GM23338 (cell line): Measurements from ENCODE around the gene RNF44. TPM values are rescaled to one million over a fixed set of nuclear protein-coding genes. Genes with fewer than 3 reads are reported as not detected.

Source experiments
- ATAC-seq: fragments of 200-7000 bp; cut with Tn5 transposase; 3 replicates; pipeline ENCODE4 v1.9.1; 2020
- DNase-seq: peaks from one replicate; pipeline ENCODE4 v3.0.0-alpha.2; 2015; ENCODE audit warnings: low spot score
- H2AFZ ChIP-seq: fragments of 200-600 bp; sonication (generic); 2 replicates; pipeline ENCODE4 v1.8.0; 2016; ENCODE audit warnings: antibody characterized with exemption, mild to moderate bottlenecking, moderate library complexity
- H3F3A ChIP-seq: fragments of 200-600 bp; sonication (generic); replicated peaks from 2 replicates; pipeline ENCODE4 v1.8.0; 2017; ENCODE audit warnings: antibody characterized with exemption, mixed run types, low read depth
- H3K27ac ChIP-seq: fragments of 200-600 bp; sonication (generic); 2 replicates; pipeline ENCODE4 v1.6.1; 2016; ENCODE audit warnings: low read depth
- H3K27me3 ChIP-seq: fragments of 200-600 bp; sonication (generic); 2 replicates; pipeline ENCODE4 v1.8.0; 2016; ENCODE audit warnings: mild to moderate bottlenecking, mixed run types, moderate library complexity; ENCODE audit not compliant: insufficient read depth
- H3K36me3 ChIP-seq: fragments of 200-600 bp; sonication (generic); 2 replicates; pipeline ENCODE4 v1.8.0; 2016; ENCODE audit warnings: mild to moderate bottlenecking; ENCODE audit not compliant: insufficient read depth
- H3K4me1 ChIP-seq: fragments of 200-600 bp; sonication (generic); 2 replicates; pipeline ENCODE4 v1.8.0; 2016; ENCODE audit warnings: mild to moderate bottlenecking, moderate library complexity; ENCODE audit not compliant: insufficient read depth
- H3K4me2 ChIP-seq: fragments of 200-600 bp; sonication (generic); 2 replicates; pipeline ENCODE4 v1.7.1; 2017; ENCODE audit warnings: mixed run types
- H3K4me3 ChIP-seq: fragments of 200-600 bp; sonication (generic); 2 replicates; pipeline ENCODE4 v1.6.1; 2016; ENCODE audit warnings: mixed run types
- H3K79me2 ChIP-seq: fragments of 200-600 bp; sonication (generic); replicated peaks from 2 replicates; pipeline ENCODE4 v1.8.0; 2017; ENCODE audit warnings: mild to moderate bottlenecking; ENCODE audit not compliant: insufficient read depth
- H3K9me2 ChIP-seq: fragments of 200-600 bp; sonication (generic); 2 replicates; pipeline ENCODE4 v1.8.0; 2017; ENCODE audit not compliant: insufficient read depth
- H4K20me1 ChIP-seq: fragments of 200-600 bp; sonication (generic); replicated peaks from 2 replicates; pipeline ENCODE4 v1.8.0; 2017; ENCODE audit warnings: mild to moderate bottlenecking; ENCODE audit not compliant: insufficient read depth
- H3K27ac Mint-ChIP-seq: 2 replicates; pipeline ENCODE4 v1.8.0; 2020; ENCODE audit warnings: inconsistent platforms, mild to moderate bottlenecking, moderate library complexity, mixed read lengths
- H3K27me3 Mint-ChIP-seq: 3 replicates; pipeline ENCODE4 v1.8.0; 2022; ENCODE audit warnings: low read depth, mild to moderate bottlenecking, moderate library complexity, mixed read lengths, inconsistent platforms; ENCODE audit not compliant: insufficient read depth, poor library complexity
- H3K36me3 Mint-ChIP-seq: 3 replicates; pipeline ENCODE4 v1.8.0; 2021; ENCODE audit warnings: low read depth, mild to moderate bottlenecking, inconsistent platforms, moderate library complexity, mixed read lengths
- H3K4me1 Mint-ChIP-seq: 3 replicates; pipeline ENCODE4 v1.8.0; 2020; ENCODE audit warnings: mild to moderate bottlenecking, inconsistent platforms, mixed read lengths
- H3K4me3 Mint-ChIP-seq: 3 replicates; pipeline ENCODE4 v1.8.0; 2021; ENCODE audit warnings: moderate library complexity, mild to moderate bottlenecking, inconsistent platforms, mixed read lengths
- H3K9me3 Mint-ChIP-seq: 3 replicates; pipeline ENCODE4 v1.8.0; 2020; ENCODE audit warnings: moderate library complexity, mild to moderate bottlenecking, inconsistent platforms, mixed read lengths
- CREB1 ChIP-seq: fragments of 250-450 bp; sonication (Bioruptor Pico); IDR thresholded peaks from 2 replicates; pipeline ENCODE4 v1.5.0; 2020; ENCODE audit warnings: low read depth, mild to moderate bottlenecking, moderate library complexity
- ETS1 ChIP-seq: IDR thresholded peaks from 2 replicates; pipeline ENCODE4 v1.6.1; 2016; ENCODE audit warnings: antibody characterized with exemption
- EZH2 ChIP-seq: fragments of 200-600 bp; sonication (generic); IDR thresholded peaks from one replicate; pipeline ENCODE4 v1.8.0; 2017; ENCODE audit warnings: antibody characterized with exemption, mild to moderate bottlenecking, low read depth; ENCODE audit not compliant: unreplicated experiment
- EZH2phosphoT487 ChIP-seq: fragments of 200-600 bp; sonication (generic); IDR thresholded peaks from one replicate; pipeline ENCODE4 v1.8.1; 2018; ENCODE audit warnings: antibody characterized with exemption; ENCODE audit not compliant: unreplicated experiment
- JUNB ChIP-seq: IDR thresholded peaks from one replicate; pipeline ENCODE4 v1.6.1; 2016; ENCODE audit warnings: antibody characterized with exemption; ENCODE audit not compliant: unreplicated experiment
- NANOG ChIP-seq: IDR thresholded peaks from 2 replicates; pipeline ENCODE4 v1.6.1; 2016; ENCODE audit warnings: antibody characterized with exemption, borderline replicate concordance
- POLR2AphosphoS5 ChIP-seq: IDR thresholded peaks from 2 replicates; pipeline ENCODE4 v1.6.1; 2016; ENCODE audit warnings: antibody characterized with exemption, low read depth
- REST ChIP-seq: IDR thresholded peaks from one replicate; pipeline ENCODE4 v1.6.1; 2018; ENCODE audit warnings: antibody characterized with exemption; ENCODE audit not compliant: unreplicated experiment
- STAT1 ChIP-seq: IDR thresholded peaks from one replicate; pipeline ENCODE4 v1.6.1; 2016; ENCODE audit warnings: antibody characterized with exemption; ENCODE audit not compliant: unreplicated experiment
- ZNF114 ChIP-seq: fragments of 250-450 bp; sonication (Bioruptor Pico); IDR thresholded peaks from 2 replicates; pipeline ENCODE4 v1.5.0; 2020; ENCODE audit warnings: mild to moderate bottlenecking, moderate library complexity
- ZNF331 ChIP-seq: fragments of 250-450 bp; sonication (Bioruptor Pico); IDR thresholded peaks from 2 replicates; pipeline ENCODE4 v1.5.0; 2020; ENCODE audit warnings: low read depth, mild to moderate bottlenecking, moderate library complexity
- polyA plus RNA-seq: library from polyadenylated mRNA; unstranded; fragments of >200 nt; fragmentation: Nextera tagmentation; extraction: Ambion mirVana; gene quantifications from 2 replicates; pipeline ENCODE4 v1.2.1, GENCODE V29; 2016
- total RNA-seq: library from RNA; depleted of rRNA; stranded (reverse); fragments of >200 nt; shearing (Covaris generic); gene quantifications from 2 replicates; pipeline ENCODE4 v1.2.3, GENCODE V29; 2014
- TF ChIP-seq, protein P1 (sequence below), 2 experiments: fragments of 200-600 bp in 1 of 2; sonication (generic) in 1 of 2; conservative IDR thresholded peaks; 2 replicates each; pipeline versions ENCODE4 v1.5.1 to v1.6.1; 2016 to 2017; ENCODE audit warnings: antibody characterized with exemption in 2 of 2, low read depth in 2 of 2, mild to moderate bottlenecking in 2 of 2, moderate library complexity in 1 of 2
- TF ChIP-seq, protein P2 (sequence below): fragments of 250-450 bp; sonication (Bioruptor Pico); IDR thresholded peaks from 2 replicates; pipeline ENCODE4 v1.5.0; 2020; ENCODE audit warnings: mild to moderate bottlenecking, moderate library complexity

The RNF44 gene
- total and polyA plus RNA-seq, 2 experiments from 2014 or later = 56.7 to 104 TPM

GRCh38 chr5:176489077-176489476 is 48.1 kb downstream of the RNF44 start:
- Mint-ChIP-seq H3K9me3 (no peaks in the 10 kb centered on the region), H3K4me3 (no peak overlapping the region), H3K36me3 (peaks cover 46% of the 10 kb centered on the region), H3K27ac (no peak overlapping the region), H3K27me3 (peaks cover 1% of the 10 kb centered on the region), H3K4me1 (no peaks in the 10 kb centered on the region)
- Histone ChIP-seq H2AFZ (no peak overlapping the region), H3K79me2 (0 out of 2 replicates have a peak, but pooled peaks cover 3% of the 10 kb centered on the region), H3K36me3 (peaks cover 55% of the 10 kb centered on the region), H3K9me2 (no peaks in the 10 kb centered on the region), H3K4me3 (no peak overlapping the region), H3K4me2 (no peak overlapping the region), H3F3A (0 out of 2 replicates have a peak, but pooled peaks cover 5% of the 10 kb centered on the region), H3K27me3 (no peaks in the 10 kb centered on the region), H3K27ac (no peak overlapping the region), H4K20me1 (peaks cover 26% of the 10 kb centered on the region), H3K4me1 (no peaks in the 10 kb centered on the region)
- TF ChIP-seq STAT1 = no peak
- TF ChIP-seq REST = no peak
- no peak for TF ChIP-seq CREB1
- TF ChIP-seq NANOG = no peak
- TF ChIP-seq EZH2 = no peak
- TF ChIP-seq, protein P1, sequence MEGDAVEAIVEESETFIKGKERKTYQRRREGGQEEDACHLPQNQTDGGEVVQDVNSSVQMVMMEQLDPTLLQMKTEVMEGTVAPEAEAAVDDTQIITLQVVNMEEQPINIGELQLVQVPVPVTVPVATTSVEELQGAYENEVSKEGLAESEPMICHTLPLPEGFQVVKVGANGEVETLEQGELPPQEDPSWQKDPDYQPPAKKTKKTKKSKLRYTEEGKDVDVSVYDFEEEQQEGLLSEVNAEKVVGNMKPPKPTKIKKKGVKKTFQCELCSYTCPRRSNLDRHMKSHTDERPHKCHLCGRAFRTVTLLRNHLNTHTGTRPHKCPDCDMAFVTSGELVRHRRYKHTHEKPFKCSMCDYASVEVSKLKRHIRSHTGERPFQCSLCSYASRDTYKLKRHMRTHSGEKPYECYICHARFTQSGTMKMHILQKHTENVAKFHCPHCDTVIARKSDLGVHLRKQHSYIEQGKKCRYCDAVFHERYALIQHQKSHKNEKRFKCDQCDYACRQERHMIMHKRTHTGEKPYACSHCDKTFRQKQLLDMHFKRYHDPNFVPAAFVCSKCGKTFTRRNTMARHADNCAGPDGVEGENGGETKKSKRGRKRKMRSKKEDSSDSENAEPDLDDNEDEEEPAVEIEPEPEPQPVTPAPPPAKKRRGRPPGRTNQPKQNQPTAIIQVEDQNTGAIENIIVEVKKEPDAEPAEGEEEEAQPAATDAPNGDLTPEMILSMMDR (conservative IDR thresholded peaks at IDR 0.05; ENCODE audit: low read depth in 2 of 2) = no peak
- TF ChIP-seq ETS1 = no peak
- TF ChIP-seq, protein P2, sequence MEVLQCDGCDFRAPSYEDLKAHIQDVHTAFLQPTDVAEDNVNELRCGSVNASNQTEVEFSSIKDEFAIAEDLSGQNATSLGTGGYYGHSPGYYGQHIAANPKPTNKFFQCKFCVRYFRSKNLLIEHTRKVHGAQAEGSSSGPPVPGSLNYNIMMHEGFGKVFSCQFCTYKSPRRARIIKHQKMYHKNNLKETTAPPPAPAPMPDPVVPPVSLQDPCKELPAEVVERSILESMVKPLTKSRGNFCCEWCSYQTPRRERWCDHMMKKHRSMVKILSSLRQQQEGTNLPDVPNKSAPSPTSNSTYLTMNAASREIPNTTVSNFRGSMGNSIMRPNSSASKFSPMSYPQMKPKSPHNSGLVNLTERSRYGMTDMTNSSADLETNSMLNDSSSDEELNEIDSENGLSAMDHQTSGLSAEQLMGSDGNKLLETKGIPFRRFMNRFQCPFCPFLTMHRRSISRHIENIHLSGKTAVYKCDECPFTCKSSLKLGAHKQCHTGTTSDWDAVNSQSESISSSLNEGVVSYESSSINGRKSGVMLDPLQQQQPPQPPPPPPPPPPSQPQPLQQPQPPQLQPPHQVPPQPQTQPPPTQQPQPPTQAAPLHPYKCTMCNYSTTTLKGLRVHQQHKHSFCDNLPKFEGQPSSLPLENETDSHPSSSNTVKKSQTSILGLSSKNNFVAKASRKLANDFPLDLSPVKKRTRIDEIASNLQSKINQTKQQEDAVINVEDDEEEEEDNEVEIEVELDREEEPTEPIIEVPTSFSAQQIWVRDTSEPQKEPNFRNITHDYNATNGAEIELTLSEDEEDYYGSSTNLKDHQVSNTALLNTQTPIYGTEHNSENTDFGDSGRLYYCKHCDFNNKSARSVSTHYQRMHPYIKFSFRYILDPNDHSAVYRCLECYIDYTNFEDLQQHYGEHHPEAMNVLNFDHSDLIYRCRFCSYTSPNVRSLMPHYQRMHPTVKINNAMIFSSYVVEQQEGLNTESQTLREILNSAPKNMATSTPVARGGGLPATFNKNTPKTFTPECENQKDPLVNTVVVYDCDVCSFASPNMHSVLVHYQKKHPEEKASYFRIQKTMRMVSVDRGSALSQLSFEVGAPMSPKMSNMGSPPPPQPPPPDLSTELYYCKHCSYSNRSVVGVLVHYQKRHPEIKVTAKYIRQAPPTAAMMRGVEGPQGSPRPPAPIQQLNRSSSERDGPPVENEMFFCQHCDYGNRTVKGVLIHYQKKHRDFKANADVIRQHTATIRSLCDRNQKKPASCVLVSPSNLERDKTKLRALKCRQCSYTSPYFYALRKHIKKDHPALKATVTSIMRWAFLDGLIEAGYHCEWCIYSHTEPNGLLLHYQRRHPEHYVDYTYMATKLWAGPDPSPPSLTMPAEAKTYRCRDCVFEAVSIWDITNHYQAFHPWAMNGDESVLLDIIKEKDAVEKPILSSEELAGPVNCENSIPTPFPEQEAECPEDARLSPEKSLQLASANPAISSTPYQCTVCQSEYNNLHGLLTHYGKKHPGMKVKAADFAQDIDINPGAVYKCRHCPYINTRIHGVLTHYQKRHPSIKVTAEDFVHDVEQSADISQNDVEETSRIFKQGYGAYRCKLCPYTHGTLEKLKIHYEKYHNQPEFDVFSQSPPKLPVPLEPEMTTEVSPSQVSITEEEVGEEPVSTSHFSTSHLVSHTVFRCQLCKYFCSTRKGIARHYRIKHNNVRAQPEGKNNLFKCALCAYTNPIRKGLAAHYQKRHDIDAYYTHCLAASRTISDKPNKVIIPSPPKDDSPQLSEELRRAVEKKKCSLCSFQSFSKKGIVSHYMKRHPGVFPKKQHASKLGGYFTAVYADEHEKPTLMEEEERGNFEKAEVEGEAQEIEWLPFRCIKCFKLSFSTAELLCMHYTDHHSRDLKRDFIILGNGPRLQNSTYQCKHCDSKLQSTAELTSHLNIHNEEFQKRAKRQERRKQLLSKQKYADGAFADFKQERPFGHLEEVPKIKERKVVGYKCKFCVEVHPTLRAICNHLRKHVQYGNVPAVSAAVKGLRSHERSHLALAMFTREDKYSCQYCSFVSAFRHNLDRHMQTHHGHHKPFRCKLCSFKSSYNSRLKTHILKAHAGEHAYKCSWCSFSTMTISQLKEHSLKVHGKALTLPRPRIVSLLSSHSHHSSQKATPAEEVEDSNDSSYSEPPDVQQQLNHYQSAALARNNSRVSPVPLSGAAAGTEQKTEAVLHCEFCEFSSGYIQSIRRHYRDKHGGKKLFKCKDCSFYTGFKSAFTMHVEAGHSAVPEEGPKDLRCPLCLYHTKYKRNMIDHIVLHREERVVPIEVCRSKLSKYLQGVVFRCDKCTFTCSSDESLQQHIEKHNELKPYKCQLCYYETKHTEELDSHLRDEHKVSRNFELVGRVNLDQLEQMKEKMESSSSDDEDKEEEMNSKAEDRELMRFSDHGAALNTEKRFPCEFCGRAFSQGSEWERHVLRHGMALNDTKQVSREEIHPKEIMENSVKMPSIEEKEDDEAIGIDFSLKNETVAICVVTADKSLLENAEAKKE (CRISPR knock-in tag) = no peak
- TF ChIP-seq POLR2AphosphoS5 = no peak
- TF ChIP-seq JUNB = no peak
- no peak for TF ChIP-seq ZNF331 (CRISPR knock-in tag)
- TF ChIP-seq EZH2phosphoT487 = no peak
- TF ChIP-seq ZNF114 (CRISPR knock-in tag) = no peak
- DNase-seq (no peak), ATAC-seq (no peak)
